HG02981 (cell line): ENCODE results near the gene RASAL2.
A peak's percentile ranks its signal among the peaks of the same experiment; 100 is the strongest.

Source experiments
- ATAC-seq: cut with Tn5 transposase; IDR thresholded peaks from one replicate; pipeline ENCODE4 v1.9.1; 2021; ENCODE audit warnings: mild to moderate bottlenecking, moderate library complexity; ENCODE audit not compliant: unreplicated experiment

The RASAL2 gene

GRCh38 chr1:178528953-178529335, 435.0 kb downstream of the RASAL2 start:
- ATAC-seq: no peak

GRCh38 chr1:178529364-178530036, 435.6 kb downstream of the RASAL2 start:
- no peak for ATAC-seq

GRCh38 chr1:178530037-178530402, 436.1 kb downstream of the RASAL2 start:
- ATAC-seq: no peak

- ATAC-seq: no peak
Measured at GRCh38 chr1:178530502-178530901, 436.6 kb downstream of the RASAL2 start.

GRCh38 chr1:178531887-178532286, 438.0 kb downstream of the RASAL2 start:
- peak; percentile 16 for ATAC-seq

- peak; percentile 83 for ATAC-seq
Measured at GRCh38 chr1:178532392-178532791, 438.5 kb downstream of the RASAL2 start.

- no peak for ATAC-seq
Measured at GRCh38 chr1:178533121-178533946, 439.4 kb downstream of the RASAL2 start.
